UCSD-AML1 (cell line): ENCODE results near the gene ATP6V1F.

Experiments used
- DNase-seq: peaks from one replicate; lab custom pipeline; 2025; ENCODE audit not compliant: unreplicated experiment; lab: John Stamatoyannopoulos, UW

ATP6V1F gene

GRCh38 chr7:128835231-128835751 lies 27.4 kb upstream of the ATP6V1F start:
- DNase-seq: no peak

- no peak for DNase-seq
Measured at GRCh38 chr7:128835790-128836641, 26.6 kb upstream of the ATP6V1F start.

- no peak for DNase-seq
Measured at GRCh38 chr7:128836729-128837348, 25.8 kb upstream of the ATP6V1F start.

- DNase-seq: no peak
Measured at GRCh38 chr7:128837521-128837921, 25.1 kb upstream of the ATP6V1F start.

GRCh38 chr7:128838109-128838779 lies 24.4 kb upstream of the ATP6V1F start:
- DNase-seq: no peak

GRCh38 chr7:128838981-128839731 lies 23.5 kb upstream of the ATP6V1F start:
- no peak for DNase-seq

- no peak for DNase-seq
Measured at GRCh38 chr7:128839751-128840177, 22.9 kb upstream of the ATP6V1F start.

GRCh38 chr7:128840326-128841170 lies 22.1 kb upstream of the ATP6V1F start:
- no peak for DNase-seq

- no peak for DNase-seq
Measured at GRCh38 chr7:128841171-128841690, 21.4 kb upstream of the ATP6V1F start.

GRCh38 chr7:128841921-128842673 lies 20.6 kb upstream of the ATP6V1F start:
- peak; percentile 36 for DNase-seq

- DNase-seq: no peak
Measured at GRCh38 chr7:128842674-128843641, 19.7 kb upstream of the ATP6V1F start.

- no peak for DNase-seq
Measured at GRCh38 chr7:128843938-128844621, 18.6 kb upstream of the ATP6V1F start.

GRCh38 chr7:128844777-128845311 lies 17.8 kb upstream of the ATP6V1F start:
- DNase-seq: no peak

- DNase-seq: no peak
Measured at GRCh38 chr7:128845475-128845874, 17.2 kb upstream of the ATP6V1F start.

GRCh38 chr7:128845987-128846386 lies 16.7 kb upstream of the ATP6V1F start:
- DNase-seq: no peak

GRCh38 chr7:128846781-128847444 lies 15.7 kb upstream of the ATP6V1F start:
- no peak for DNase-seq
